CD4-positive, alpha-beta T cell (primary cell): ENCODE measurements around the gene ANKRD44. TPM values are rescaled to one million over a fixed set of nuclear protein-coding genes. Genes with fewer than 3 reads are reported as not detected.

Source experiments
- ATAC-seq: fragments of 200-7000 bp; cut with Tn5 transposase; one replicate; pipeline ENCODE4 v1.10.0; 2022; ENCODE audit warnings: mild to moderate bottlenecking; ENCODE audit not compliant: poor library complexity
- CTCF ChIA-PET: fragments of 350-600 bp; sonication (Branson Sonifier 250); formaldehyde crosslinking; loops from one replicate; lab custom pipeline; 2021; ENCODE audit warnings: antibody characterized with exemption, inconsistent platforms; lab: Charles Lee
- POLR2A ChIA-PET: fragments of 350-600 bp; sonication (Branson Sonifier 250); formaldehyde crosslinking; loops from one replicate; lab custom pipeline; 2021; ENCODE audit warnings: antibody characterized with exemption, inconsistent platforms; lab: Charles Lee
- DNase-seq, 14 experiments: peaks; one replicate each; pipeline ENCODE4 v3.0.0-alpha.2; 2013 to 2020; ENCODE audit warnings: mixed read lengths in 2 of 14
- H3K27ac ChIP-seq, 2 donors: one replicate each; pipeline versions ENCODE4 v1.5.1 to v1.7.0; 2013; ENCODE audit warnings: low read length in 2 of 2, low read depth in 1 of 2, mild to moderate bottlenecking in 1 of 2
- H3K27me3 ChIP-seq, 2 experiments: 1 replicate in 1 of 2; 2 replicates in 1 of 2; pipeline versions ENCODE4 v1.6.1 to v1.7.0; 2013; ENCODE audit warnings: low read length in 2 of 2, control low read depth in 1 of 2, mild to moderate bottlenecking in 1 of 2, moderate library complexity in 1 of 2; ENCODE audit not compliant: insufficient read depth in 2 of 2, control insufficient read depth in 1 of 2
- H3K36me3 ChIP-seq: one replicate; pipeline ENCODE4 v1.6.1; 2013; ENCODE audit warnings: low read length, control low read depth; ENCODE audit not compliant: insufficient read depth
- H3K4me1 ChIP-seq: one replicate; pipeline ENCODE4 v1.6.1; 2013; ENCODE audit warnings: low read length, control low read depth; ENCODE audit not compliant: insufficient read depth
- H3K4me3 ChIP-seq: one replicate; pipeline ENCODE4 v1.5.1; 2013; ENCODE audit warnings: mild to moderate bottlenecking, low read length, moderate library complexity
- H3K9me3 ChIP-seq, 2 experiments: 1 replicate in 1 of 2; 2 replicates in 1 of 2; pipeline versions ENCODE4 v1.6.1 to v1.7.0; 2013; ENCODE audit warnings: low read length in 2 of 2, mild to moderate bottlenecking in 2 of 2, control low read depth in 1 of 2, moderate library complexity in 1 of 2; ENCODE audit not compliant: control insufficient read depth in 1 of 2, insufficient read depth in 1 of 2
- H3K27ac Mint-ChIP-seq: one replicate; pipeline ENCODE4 v1.8.0; 2020; ENCODE audit warnings: mixed read lengths
- H3K27me3 Mint-ChIP-seq: one replicate; pipeline ENCODE4 v1.8.0; 2021; ENCODE audit warnings: mixed read lengths
- H3K36me3 Mint-ChIP-seq: one replicate; pipeline ENCODE4 v1.8.0; 2021; ENCODE audit warnings: low read depth, mixed read lengths
- H3K4me1 Mint-ChIP-seq: one replicate; pipeline ENCODE4 v1.8.0; 2021; ENCODE audit warnings: low read depth, mixed read lengths
- H3K4me3 Mint-ChIP-seq: one replicate; pipeline ENCODE4 v1.8.0; 2020; ENCODE audit warnings: mild to moderate bottlenecking, mixed read lengths
- H3K9me3 Mint-ChIP-seq: one replicate; pipeline ENCODE4 v1.8.0; 2020; ENCODE audit warnings: mixed read lengths
- CTCF ChIP-seq: fragments of 200-600 bp; IDR thresholded peaks from one replicate; pipeline ENCODE4 v1.8.0; 2022; ENCODE audit warnings: antibody characterized with exemption, mild to moderate bottlenecking
- intact Hi-C, 2 experiments: fragments of 100-400 bp; cut with DNase I in 1 of 2; cut with micrococcal nuclease in 1 of 2; formaldehyde crosslinking; loops; one replicate each; pipeline versions ENCODE4 v1.15.1 to v1.9.0; 2023 to 2025; cut with DNase I, micrococcal nuclease
- total RNA-seq, 174 experiments: library from RNA in 2 of 174; stranded (reverse) in 2 of 174; gene quantifications; one replicate each; pipeline ENCODE4 v1.2.3 and lab custom pipeline; 2021 to 2026

Gene ANKRD44
- total RNA-seq, 2 experiments from 2014 or later: 170 to 186 TPM

- Mint-ChIP-seq H3K4me3 (peak overlapping the region; percentile 58), H3K36me3 (peaks cover 11% of the 10 kb centered on the region), H3K4me1 (peaks cover 99% of the 10 kb centered on the region), H3K9me3 (no peaks in the 10 kb centered on the region), H3K27ac (peak overlapping the region; percentile 91), H3K27me3 (no peaks in the 10 kb centered on the region)
- intact Hi-C loops: loop anchor here in 1 of 2 experiments (5.0 kb wide), 1 partner anchor 32 kb away; no protein-coding TSS in a partner anchor
- no peak for TF ChIP-seq CTCF
- POLR2A ChIA-PET: interaction anchor here (0.6 to 12.9 kb wide), 8 partner anchors 8 to 73 kb away, joined by 3 to 164 read pairs (median 4); partner anchors contain the start of gene ANKRD44
- peak overlapping the region in 1 of 2 donors; percentile 35 for H3K27ac ChIP-seq
- peaks cover 9% of the 10 kb centered on the region for H3K36me3 ChIP-seq
- H3K27me3 ChIP-seq: no peaks in the 10 kb centered on the region
- ATAC-seq (no peak), DNase-seq (no peak)
- peaks cover 94% of the 10 kb centered on the region for H3K4me1 ChIP-seq
- H3K4me3 ChIP-seq: no peak overlapping the region
- CTCF ChIA-PET: interaction anchor here (1.0 to 2.2 kb wide), 3 partner anchors 21 to 77 kb away, joined by 3 to 7 read pairs (median 5); no protein-coding TSS in a partner anchor
- no peaks in the 10 kb centered on the region for H3K9me3 ChIP-seq
These were observed 75.8 kb downstream of the ANKRD44 start for GRCh38 chr2:197234671-197235191.

GRCh38 chr2:197233473-197233872 is 77.1 kb downstream of the ANKRD44 start:
- Histone ChIP-seq H3K9me3 (no peaks in the 10 kb centered on the region), H3K4me1 (peaks cover 92% of the 10 kb centered on the region), H3K36me3 (peaks cover 9% of the 10 kb centered on the region), H3K4me3 (no peak overlapping the region), H3K27ac (no peak overlapping the region), H3K27me3 (no peaks in the 10 kb centered on the region)
- CTCF ChIA-PET: interaction anchor here (0.9 kb wide), 1 partner anchor 14 kb away, joined by 3 read pairs; no protein-coding TSS in a partner anchor
- H3K36me3 Mint-ChIP-seq: peaks cover 19% of the 10 kb centered on the region
- POLR2A ChIA-PET: interaction anchor here (0.9 to 12.9 kb wide), 5 partner anchors 11 to 74 kb away, joined by 3 to 164 read pairs (median 6); partner anchors contain the start of gene ANKRD44
- DNase-seq: no peak
- H3K4me3 Mint-ChIP-seq: peak overlapping the region; percentile 18
- intact Hi-C loops: no loop called here
- no peaks in the 10 kb centered on the region for H3K27me3 Mint-ChIP-seq
- peak overlapping the region; percentile 91 for H3K27ac Mint-ChIP-seq
- no peak for TF ChIP-seq CTCF
- peaks cover 99% of the 10 kb centered on the region for H3K4me1 Mint-ChIP-seq
- ATAC-seq: no peak
- H3K9me3 Mint-ChIP-seq: no peaks in the 10 kb centered on the region

- peaks cover 34% of the 10 kb centered on the region for H3K36me3 Mint-ChIP-seq
- peak overlapping the region; percentile 54 for H3K4me3 Mint-ChIP-seq
- H3K36me3 ChIP-seq: peaks cover 9% of the 10 kb centered on the region
- no peaks in the 10 kb centered on the region for H3K27me3 Mint-ChIP-seq
- no peaks in the 10 kb centered on the region for H3K27me3 ChIP-seq
- no peaks in the 10 kb centered on the region for H3K9me3 ChIP-seq
- intact Hi-C loops: no loop called here
- H3K4me3 ChIP-seq: no peak overlapping the region
- ATAC-seq: peak; percentile 27
- ChIA-PET POLR2A (interaction anchor here (0.7 to 1.9 kb wide), 7 partner anchors 8 to 33 kb away, joined by 3 to 7 read pairs (median 3); no protein-coding TSS in a partner anchor), CTCF (interaction anchor here (0.6 to 0.8 kb wide), 2 partner anchors 48 to 79 kb away, joined by 3 read pairs; no protein-coding TSS in a partner anchor)
- peak overlapping the region; percentile 91 for H3K27ac Mint-ChIP-seq
- peaks cover 99% of the 10 kb centered on the region for H3K4me1 Mint-ChIP-seq
- no peaks in the 10 kb centered on the region for H3K9me3 Mint-ChIP-seq
- peak in 4 of 14 experiments; percentile 37 to 68 (median 54) for DNase-seq
- H3K27ac ChIP-seq: peak overlapping the region in 1 of 2 donors; percentile 38
- TF ChIP-seq CTCF: no peak
- peaks cover 89% of the 10 kb centered on the region for H3K4me1 ChIP-seq
These were observed 78.6 kb downstream of the ANKRD44 start for GRCh38 chr2:197232010-197232409.
